NCI-H2081 treated with DMSO at 0.1 percent for 48 hours (cell line): ENCODE measurements around the gene GNAL.
"Not testable (repeated sequence)": the region's sequence is repeated elsewhere in the genome, so short reads cannot be mapped to it uniquely, and the experiment has no call there.

ENCODE experiments used
- DNase-seq: peaks from one replicate; lab custom pipeline; 2025; lab: John Stamatoyannopoulos, UW

GNAL gene

GRCh38 chr18:11669271-11669947, 19.7 kb upstream of the GNAL start:
- DNase-seq, result no peak

- no peak for DNase-seq
These were observed 19.2 kb upstream of the GNAL start for GRCh38 chr18:11669948-11670275.

- no peak for DNase-seq
These were observed 17.9 kb upstream of the GNAL start for GRCh38 chr18:11671156-11671555.

GRCh38 chr18:11672198-11672597, 16.9 kb upstream of the GNAL start:
- DNase-seq, result no peak

GRCh38 chr18:11672846-11673454, 16.1 kb upstream of the GNAL start:
- DNase-seq, result no peak

- no peak for DNase-seq
These were observed 15.5 kb upstream of the GNAL start for GRCh38 chr18:11673560-11673959.

- DNase-seq, result no peak
These were observed 14.9 kb upstream of the GNAL start for GRCh38 chr18:11674119-11674518.

- no peak for DNase-seq
These were observed 12.7 kb upstream of the GNAL start for GRCh38 chr18:11676386-11676785.

GRCh38 chr18:11676867-11677266, 12.2 kb upstream of the GNAL start:
- DNase-seq, result no peak

- DNase-seq, result no peak
These were observed 10.9 kb upstream of the GNAL start for GRCh38 chr18:11678211-11678610.

GRCh38 chr18:11689669-11690565, 853 bp downstream of the GNAL start:
- no peak for DNase-seq

- DNase-seq, result not testable (repeated sequence)
These were observed 1.6 kb downstream of the GNAL start for GRCh38 chr18:11690660-11691059.

GRCh38 chr18:11695736-11696135, 6.7 kb downstream of the GNAL start:
- DNase-seq, result no peak

GRCh38 chr18:11696451-11696850, 7.4 kb downstream of the GNAL start:
- DNase-seq, result no peak

GRCh38 chr18:11700876-11701275, 11.8 kb downstream of the GNAL start:
- no peak for DNase-seq

GRCh38 chr18:11710578-11710977, 21.5 kb downstream of the GNAL start:
- DNase-seq, result no peak

GRCh38 chr18:11713756-11714155, 24.7 kb downstream of the GNAL start:
- no peak for DNase-seq

- DNase-seq, result no peak
These were observed 25.3 kb downstream of the GNAL start for GRCh38 chr18:11714244-11714918.

GRCh38 chr18:11716767-11717315, 27.8 kb downstream of the GNAL start:
- DNase-seq, result not testable (repeated sequence)

GRCh38 chr18:11719050-11719449, 30.0 kb downstream of the GNAL start:
- DNase-seq, result no peak

GRCh38 chr18:11719621-11720020, 30.6 kb downstream of the GNAL start:
- no peak for DNase-seq

- no peak for DNase-seq
These were observed 32.7 kb downstream of the GNAL start for GRCh38 chr18:11721720-11722119.
